HG02623 (cell line): ENCODE measurements around the gene SH3TC1.

Experiments
- ATAC-seq: cut with Tn5 transposase; IDR thresholded peaks from one replicate; pipeline ENCODE4 v1.9.1; 2021; ENCODE audit warnings: moderate library complexity; ENCODE audit not compliant: unreplicated experiment

SH3TC1 gene

DNA sequence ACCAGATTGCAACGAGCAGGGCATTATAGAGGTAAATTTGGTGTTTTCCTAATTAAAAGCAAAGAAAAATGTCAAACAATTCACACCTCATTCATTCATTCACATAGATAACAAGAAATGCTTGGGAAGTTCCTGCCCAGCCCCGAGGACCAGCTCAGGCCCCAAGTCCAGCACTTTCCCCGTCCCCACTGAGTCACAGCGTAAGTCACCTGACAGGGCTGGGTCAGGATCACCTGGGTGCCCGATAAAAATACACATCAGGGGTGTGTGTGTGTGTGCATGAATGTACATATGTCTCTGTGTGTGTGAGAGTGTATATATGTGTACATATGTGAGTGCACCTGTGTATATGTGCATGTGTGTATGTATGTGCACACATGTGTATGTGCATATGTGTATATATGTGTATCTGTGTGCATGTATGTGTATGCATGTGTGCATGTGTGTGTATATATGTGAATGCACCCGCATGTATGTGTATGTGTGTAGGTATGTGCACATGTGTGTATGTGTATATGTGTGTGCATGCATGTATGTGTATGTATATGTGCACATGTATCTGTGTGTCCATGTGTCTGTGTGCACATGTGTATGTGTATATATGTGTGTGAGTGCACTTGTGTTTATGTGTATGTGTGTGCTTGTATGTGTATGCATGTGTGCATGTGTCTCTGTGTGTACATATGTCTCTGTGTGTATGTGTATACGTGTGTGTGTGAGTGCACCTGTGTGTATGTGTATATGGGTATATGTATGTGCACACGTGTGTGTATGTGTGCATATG, 18.6 kb upstream of the SH3TC1 start:
- ATAC-seq, result no peak

DNA sequence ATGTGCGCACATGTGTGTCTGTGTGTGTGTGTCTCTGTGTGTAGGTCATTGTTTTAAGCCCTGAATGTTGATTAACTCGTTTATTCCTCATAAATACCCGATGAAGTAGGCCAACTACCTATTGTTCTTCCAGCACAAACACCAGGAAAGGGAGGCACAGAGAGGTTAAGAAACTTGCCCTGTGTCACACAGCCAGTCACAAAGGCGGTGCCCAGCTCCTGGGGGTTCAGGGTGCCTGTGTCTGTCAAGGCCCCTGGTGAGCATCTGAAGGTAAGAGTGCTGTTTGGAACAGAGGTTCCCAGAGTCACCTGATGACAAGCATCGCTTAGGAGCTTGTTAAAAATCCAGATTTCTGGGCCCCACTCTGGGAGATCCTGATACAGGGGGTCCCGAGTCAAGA, 18.0 kb upstream of the SH3TC1 start:
- no peak for ATAC-seq

- ATAC-seq, result no peak
These were observed 17.2 kb upstream of the SH3TC1 start for GRCh38 chr4:8181844-8182243.

DNA sequence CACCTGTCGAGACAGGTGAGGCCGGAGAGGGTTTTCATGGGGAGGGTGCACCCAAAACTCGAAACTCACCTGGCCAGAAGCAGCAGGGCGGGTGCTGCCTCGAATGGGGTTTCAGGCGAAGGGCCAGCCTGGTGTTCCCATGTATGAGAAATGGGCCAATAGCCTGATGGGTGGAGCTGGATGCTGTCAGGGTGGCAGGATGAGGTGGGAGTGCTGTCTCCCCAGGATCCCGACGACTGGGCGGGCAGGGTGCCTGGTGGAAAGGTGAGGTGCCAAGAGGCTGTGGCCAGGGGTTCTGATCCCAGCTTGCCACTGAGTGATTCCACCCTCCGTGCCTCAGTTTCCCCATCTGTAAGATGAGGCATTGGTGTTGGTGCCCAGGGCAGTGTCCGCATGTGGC, 16.8 kb upstream of the SH3TC1 start:
- ATAC-seq, result no peak

DNA sequence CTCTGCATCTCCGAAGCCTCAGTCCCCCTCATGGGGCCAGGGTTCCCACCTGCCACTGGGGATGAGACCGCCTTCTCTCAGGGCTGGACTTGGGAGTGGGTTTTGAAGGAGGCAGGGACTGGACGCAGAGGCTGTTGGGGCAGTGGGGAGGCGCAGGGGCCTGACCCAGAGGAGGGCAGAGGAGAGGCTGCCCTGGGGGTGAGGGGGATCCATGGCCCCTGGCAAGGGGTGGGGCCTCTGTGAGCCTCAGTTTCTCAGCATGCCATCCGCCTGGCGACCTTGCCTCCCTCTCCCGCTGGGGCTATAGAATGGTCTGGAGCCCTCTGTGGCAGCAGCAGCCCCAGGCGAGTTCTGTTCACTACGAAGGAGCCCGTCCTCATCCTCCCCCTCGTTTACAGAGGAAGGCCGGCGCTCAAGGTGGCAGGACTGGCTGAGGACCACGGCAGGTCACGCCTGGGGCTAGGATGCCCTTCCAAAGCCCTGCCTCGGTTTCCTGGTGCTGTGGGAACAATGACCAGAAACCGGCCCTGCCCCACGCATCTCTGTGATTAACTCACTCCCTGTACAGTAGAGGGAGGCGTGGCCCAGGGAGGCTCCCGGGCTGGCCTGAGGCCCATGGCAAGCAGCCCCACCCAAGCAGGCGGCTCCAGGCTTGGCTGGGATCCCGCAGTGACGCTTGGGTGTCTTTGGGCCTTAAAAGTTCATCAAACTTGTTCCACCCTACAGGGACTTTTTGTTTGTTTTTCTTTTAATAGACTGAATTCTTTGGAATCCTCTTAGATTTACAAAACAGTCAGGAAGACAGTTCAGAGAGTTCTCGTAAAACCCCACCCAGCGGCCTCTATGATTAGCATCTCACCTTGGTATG, 16.0 kb upstream of the SH3TC1 start:
- ATAC-seq, result no peak

DNA sequence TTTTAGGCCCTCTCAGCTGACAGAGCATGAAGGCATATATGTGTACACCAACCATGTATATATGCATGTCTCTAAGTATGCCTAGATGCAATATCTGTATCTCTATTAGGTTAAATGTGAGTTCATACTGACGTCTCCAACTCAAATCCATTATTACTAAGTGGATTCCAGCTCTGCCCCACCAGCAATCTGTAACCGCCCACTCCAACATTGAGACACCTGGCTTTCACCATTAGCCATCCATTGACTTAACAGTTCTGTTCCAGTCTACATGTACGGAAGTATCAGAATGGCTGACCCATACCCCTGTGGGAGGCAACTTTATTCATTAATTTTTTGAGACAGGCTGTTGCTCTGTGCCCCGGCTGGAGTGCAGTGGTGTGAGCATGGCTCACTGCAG, 15.0 kb upstream of the SH3TC1 start:
- ATAC-seq, result no peak

GRCh38 chr4:8185295-8185694, 13.8 kb upstream of the SH3TC1 start:
- ATAC-seq, result no peak

- no peak for ATAC-seq
These were observed 13.2 kb upstream of the SH3TC1 start for GRCh38 chr4:8185930-8186329.

DNA sequence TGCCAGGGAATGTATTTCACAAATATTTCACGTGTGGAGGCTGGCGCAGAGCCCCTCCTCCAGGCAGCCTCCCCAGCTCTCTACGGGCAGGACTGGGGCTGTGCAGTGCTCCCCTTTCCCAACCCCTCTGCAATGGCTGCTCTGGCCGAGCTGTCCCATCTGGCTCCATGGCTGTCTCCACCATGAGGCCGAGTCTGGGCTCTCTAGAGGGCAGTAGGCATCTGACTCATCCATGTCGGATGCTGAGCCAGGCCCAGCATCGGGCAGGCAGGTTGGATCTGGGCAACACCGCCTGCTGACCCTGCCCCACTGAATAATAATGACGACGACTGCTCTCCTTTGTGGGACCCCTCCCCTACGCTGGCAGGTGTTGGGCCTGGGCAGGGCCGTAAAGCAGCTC, 11.0 kb upstream of the SH3TC1 start:
- no peak for ATAC-seq

- no peak for ATAC-seq
These were observed 10.1 kb upstream of the SH3TC1 start for GRCh38 chr4:8188743-8189550.

DNA sequence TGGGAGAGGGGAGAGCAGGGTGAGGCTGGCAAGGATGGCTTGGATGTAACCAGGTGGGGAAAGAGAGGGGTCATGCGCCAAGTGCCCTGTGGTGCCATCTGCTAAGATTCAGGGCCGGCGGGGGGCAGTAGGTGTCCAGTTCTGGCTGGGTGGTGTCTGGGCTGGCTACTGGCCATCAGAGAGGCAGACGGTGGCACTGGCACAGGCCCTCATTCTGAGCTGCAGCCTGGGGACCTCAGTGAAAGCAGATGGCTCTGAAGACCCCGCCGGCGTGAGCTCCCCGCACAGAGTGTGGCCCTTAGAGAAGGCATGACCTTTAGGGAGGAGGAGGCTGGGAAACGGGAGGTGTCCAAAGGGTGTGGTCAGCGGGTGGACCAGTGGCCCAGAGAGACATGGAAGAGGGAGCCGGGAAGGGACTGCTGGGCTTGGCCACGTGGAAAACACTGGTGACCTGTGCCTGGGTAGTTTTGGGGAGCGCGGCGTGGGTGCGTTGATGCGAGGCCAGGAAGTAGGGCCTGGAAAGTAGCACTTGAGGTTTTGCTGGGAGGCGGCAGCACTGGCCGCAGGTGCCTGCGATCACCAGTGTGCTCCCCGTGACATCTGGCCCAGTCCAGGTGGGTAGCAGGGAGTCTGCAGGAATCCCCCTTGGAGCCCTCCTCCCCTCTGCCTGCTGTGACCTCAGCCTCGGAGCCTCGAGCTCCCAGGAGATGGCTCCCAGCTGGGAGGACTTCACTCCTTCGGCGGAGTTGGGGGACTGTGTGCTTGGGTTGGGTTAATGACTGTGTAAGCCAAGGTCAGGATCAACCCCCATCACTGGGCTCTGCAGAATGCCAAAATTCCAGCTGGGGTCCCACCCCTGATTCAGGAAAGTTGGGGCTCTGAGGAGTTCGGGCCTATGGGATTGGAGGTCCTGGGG, 9.3 kb upstream of the SH3TC1 start:
- no peak for ATAC-seq

DNA sequence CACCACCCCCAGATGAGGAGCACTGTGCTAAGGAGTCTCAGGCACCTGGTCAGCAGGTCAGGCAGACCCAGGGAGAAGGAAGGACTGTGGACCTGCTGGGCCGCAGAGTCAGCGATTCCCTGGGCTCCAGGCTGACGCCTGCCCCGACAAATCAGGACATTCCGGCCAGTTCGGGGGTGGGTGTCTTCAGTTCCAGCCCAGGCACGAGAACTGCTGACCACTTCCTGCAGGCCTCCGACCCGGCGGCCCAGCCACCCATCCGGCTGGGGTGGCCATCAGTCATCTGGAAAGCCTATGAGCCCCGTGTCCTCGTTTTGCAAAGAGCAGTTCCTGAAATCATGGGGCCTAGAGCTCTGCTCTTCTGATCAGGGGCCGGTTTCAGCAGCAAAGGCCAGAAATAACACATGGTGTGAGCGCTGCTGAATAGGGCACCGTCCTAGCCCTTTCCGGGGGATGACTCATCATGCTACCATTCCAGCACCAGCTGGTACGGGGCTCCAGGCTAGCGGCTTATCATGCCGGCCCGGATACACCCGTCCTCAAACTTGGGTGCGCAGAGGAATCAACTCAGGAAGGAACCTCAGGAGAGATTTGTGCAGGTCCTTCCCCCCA, 7.8 kb upstream of the SH3TC1 start:
- no peak for ATAC-seq

GRCh38 chr4:8192748-8193738, 6.0 kb upstream of the SH3TC1 start:
- peak; percentile 82 for ATAC-seq

- no peak for ATAC-seq
These were observed 4.5 kb upstream of the SH3TC1 start for GRCh38 chr4:8194306-8195242.

DNA sequence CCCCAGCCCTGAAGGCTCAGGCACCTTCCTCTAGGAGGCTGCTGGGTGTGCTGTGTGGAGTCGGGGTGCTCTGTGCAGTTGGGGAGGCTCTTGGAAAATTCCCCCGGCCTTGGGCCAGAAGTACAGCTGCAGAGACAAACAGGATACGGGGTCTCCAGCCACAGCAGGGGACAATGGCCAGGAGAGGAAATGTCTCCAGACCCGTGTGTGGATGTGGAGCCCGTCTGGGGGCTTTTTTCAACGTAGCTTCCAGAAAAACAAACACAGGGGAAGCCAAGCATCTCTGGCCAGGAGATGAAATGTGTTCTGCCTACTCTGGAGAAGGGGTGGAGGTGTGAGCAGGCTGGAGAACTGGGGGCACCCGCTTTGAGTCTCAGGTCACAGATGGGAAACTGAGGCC, 3.7 kb upstream of the SH3TC1 start:
- no peak for ATAC-seq

- no peak for ATAC-seq
These were observed 3.1 kb upstream of the SH3TC1 start for GRCh38 chr4:8195841-8196458.

DNA sequence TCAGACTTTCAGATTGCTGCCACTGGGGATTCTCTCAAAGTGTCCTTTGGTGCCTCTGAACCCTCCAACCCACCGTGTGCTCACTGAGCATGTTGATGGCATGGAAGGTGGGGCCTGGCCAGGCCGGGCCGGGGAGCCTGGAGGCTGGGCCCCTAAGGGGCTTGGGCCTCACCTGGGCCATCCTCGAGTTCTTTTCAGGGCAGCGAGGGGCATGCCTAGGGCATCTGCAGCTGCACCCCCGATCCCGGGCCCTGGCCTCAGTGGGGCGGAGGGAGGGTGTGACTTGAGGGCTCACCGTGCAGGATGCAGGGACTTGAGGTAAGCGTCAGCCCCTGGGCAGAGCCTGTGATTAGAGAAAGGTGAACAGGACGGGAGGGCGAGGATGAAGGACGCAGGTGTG, 1.6 kb upstream of the SH3TC1 start:
- ATAC-seq, result no peak
